ENCODE data around the gene TBX20. TPM values are rescaled to one million over a fixed set of nuclear protein-coding genes. Genes with fewer than 3 reads are reported as not detected.

The TBX20 gene
- total and polyA plus RNA-seq, 9 of the 15 experiments (the other 6 are each of a cell fraction or from before 2014, with no cell fraction given): not detected

DNA sequence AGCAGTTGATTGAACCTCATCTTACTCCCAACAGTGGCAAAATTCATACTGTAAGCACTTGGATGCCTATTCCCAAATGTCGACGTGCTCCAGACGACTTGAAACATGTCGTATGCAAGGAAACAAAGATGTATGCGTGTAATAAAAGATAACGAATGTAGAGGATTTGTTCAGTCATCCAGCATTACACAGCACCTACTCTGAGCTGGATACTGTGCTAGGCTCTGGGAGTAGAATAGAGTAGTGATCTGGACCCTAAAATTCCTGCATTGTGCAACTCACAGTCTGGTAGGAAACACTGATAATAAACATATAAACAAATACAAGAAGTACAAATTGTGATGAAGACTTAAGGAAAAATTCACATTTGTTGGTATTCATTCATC, 5.6 kb upstream of the TBX20 start (continued):
- TF ChIP-seq ARID3B (CRISPR knock-in tag; IDR thresholded peaks at IDR 0.05; ENCODE audit: borderline replicate concordance) (no peak), MAFG (tag; conservative IDR thresholded peaks at IDR 0.05) (no peak)

DNA sequence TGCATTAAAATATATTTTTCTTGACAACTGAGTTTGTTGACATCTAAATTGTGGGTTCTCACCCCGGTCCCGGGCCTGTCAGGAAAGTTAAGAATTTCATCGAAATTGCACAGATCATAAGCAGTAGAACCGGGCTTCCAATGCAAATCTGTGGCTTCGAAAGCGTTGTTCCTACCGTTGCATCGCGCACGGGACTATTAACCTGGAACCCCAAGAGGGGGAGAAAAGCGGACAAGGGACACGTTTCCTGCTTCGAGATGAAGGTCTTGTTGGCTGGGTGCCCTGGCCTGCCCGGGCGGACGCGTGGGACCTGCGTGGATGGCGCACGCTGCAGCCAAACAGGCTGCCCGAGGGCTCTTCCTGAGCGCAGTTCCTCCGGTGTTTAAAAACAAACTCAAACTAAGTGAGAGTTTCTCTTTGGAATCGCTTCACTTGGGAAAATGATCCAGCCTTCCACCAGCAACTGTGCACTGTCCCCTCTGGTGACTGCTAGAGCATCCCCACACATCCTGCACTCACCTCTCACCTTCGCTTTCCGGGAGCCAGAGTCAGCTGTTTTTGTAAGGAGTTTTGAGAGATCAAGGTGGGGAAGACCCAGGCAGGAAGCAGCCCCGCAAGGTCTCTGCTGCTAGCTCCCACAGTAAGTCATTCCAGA, 5.1 kb upstream of the TBX20 start:
- H3K27me3 ChIP-seq (ENCODE audit: control insufficient read depth in 2 of 2, insufficient read depth in 2 of 2, low read length in 2 of 2): peaks cover 39 to 85% of the 10 kb centered on the region in 2 experiments
- H3K36me3 ChIP-seq (ENCODE audit: control insufficient read depth, insufficient read depth, low read length): no peaks in the 10 kb centered on the region
- no peak for ATAC-seq
- in situ Hi-C loops (cut with MboI) (no loop called here), intact Hi-C loops (cut with micrococcal nuclease) (no loop called here)
- H4K20me1 ChIP-seq (replicated peaks; ENCODE audit: control insufficient read depth, insufficient read depth, low read length): no peaks in the 10 kb centered on the region
- CTCF ChIA-PET (ENCODE audit: low intra/inter-chr PET ratio): no interaction called here
- H3K27ac ChIP-seq (ENCODE audit: extremely low read depth, low read depth, low read length): no peak overlapping the region
- no peak overlapping the region for H3K4me3 ChIP-seq
- 12% methylated on average over 23 of the region's 27 CpGs for WGBS (ENCODE audit: insufficient coverage, low coverage, missing lambda C conversion rate)
- H2AFZ ChIP-seq (ENCODE audit: low read depth, low read length): no peak overlapping the region
- H3K79me2 ChIP-seq (ENCODE audit: control insufficient read depth, insufficient read depth, low read length): no peaks in the 10 kb centered on the region
- no peak overlapping the region for H3K4me2 ChIP-seq (ENCODE audit: insufficient read depth, low read length)
- POLR2A ChIA-PET: no interaction called here
- no peak overlapping the region for H3K9ac ChIP-seq (ENCODE audit: insufficient read depth in 1 of 2, low read depth in 2 of 2, low read length in 2 of 2)
- no peaks in the 10 kb centered on the region for H3K9me1 ChIP-seq (ENCODE audit: control insufficient read depth, insufficient read depth, low read length)
- H3K4me1 ChIP-seq (replicated peaks in 1 of 2; ENCODE audit: control insufficient read depth in 2 of 2, insufficient read depth in 2 of 2, low read length in 2 of 2): peaks cover 0 to 14% of the 10 kb centered on the region in 2 experiments; a peak in 2 of 5 replicates
- DNase-seq (ENCODE audit: extremely low read depth in 1 of 4, low spot score in 3 of 4): no peak
- TF ChIP-seq ZNF561 (CRISPR knock-in tag; conservative IDR thresholded peaks at IDR 0.05) (no peak), RBM17 (IDR thresholded peaks at IDR 0.05; ENCODE audit: borderline replicate concordance, low read depth, low read length) (no peak), ZNF24 (IDR thresholded peaks at IDR 0.05) (no peak), ZNF140 (CRISPR knock-in tag; IDR thresholded peaks at IDR 0.05) (no peak), KLF16 (IDR thresholded peaks at IDR 0.05) (no peak), STAT5B (CRISPR knock-in tag; IDR thresholded peaks at IDR 0.05) (no peak), GTF2E2 (tag; IDR thresholded peaks at IDR 0.05) (no peak), ZNF263 (CRISPR knock-in tag; IDR thresholded peaks at IDR 0.05; ENCODE audit: borderline replicate concordance) (no peak), ZKSCAN1 (IDR thresholded peaks at IDR 0.05; ENCODE audit: low read depth, low read length) (no peak), RAD51 (IDR thresholded peaks at IDR 0.05; ENCODE audit: borderline replicate concordance, low read depth) (no peak), ZKSCAN8 (CRISPR knock-in tag; IDR thresholded peaks at IDR 0.05) (no peak), ZBTB34 (CRISPR knock-in tag; IDR thresholded peaks at IDR 0.05) (no peak), POLR2H (tag; IDR thresholded peaks at IDR 0.05; ENCODE audit: low read depth) (no peak), PHB (CRISPR knock-in tag; IDR thresholded peaks at IDR 0.05) (no peak), ZBED1 (IDR thresholded peaks at IDR 0.05) (no peak)
- FAIRE-seq: no peak
- BruUV-seq (replicated peaks): no TSS peak
- no peaks in the 10 kb centered on the region for H3K9me3 ChIP-seq (replicated peaks; ENCODE audit: control insufficient read depth, insufficient read depth, low read depth, low read length)

All from K562 (cell line).